ENCODE results near the gene RBCK1.
A peak's percentile ranks its signal among the peaks of the same experiment; 100 is the strongest.
"Not testable (repeated sequence)": the region's sequence is repeated elsewhere in the genome, so short reads cannot be mapped to it uniquely, and the experiment has no call there.

RBCK1 gene

DNA sequence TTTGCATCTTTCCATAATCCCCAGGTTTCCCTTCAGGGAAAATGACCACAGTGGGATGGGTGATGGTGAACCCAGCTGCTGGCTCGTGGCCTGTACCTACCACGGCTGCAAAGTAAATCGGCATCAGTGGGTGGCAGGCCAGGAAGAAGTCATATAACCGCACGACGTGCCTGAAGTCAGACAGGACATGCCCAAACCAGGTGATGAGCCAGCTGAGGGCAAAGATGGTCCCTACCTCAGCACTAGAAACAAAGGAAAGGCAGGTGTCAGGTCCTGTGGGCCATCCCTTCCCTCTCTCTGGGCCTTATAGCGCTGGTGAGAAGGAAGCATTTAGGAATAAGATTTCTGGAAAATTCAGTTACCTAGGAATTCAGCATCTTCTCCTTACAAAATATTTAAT is 32.0 kb downstream of the RBCK1 start:
- no peak for DNase-seq

DNA sequence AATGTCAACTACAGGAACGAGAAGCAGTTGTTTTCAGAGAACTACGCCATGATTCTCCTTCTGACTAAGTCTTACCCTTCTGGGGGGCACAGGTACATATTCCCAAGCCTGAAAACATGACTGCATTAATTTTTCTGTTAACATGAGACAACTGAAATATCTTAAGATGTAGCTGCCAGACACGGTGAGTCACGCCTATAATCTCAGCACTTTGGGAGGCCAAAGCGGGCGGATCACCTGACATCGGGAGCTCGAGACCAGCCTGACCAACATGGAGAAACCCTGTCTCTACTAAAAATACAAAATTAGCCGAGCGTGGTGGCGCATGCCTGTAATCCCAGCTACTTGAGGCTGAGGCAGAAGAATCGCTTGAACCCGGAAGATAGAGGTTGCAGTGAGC is 32.5 kb downstream of the RBCK1 start:
- DNase-seq, result no peak

DNA sequence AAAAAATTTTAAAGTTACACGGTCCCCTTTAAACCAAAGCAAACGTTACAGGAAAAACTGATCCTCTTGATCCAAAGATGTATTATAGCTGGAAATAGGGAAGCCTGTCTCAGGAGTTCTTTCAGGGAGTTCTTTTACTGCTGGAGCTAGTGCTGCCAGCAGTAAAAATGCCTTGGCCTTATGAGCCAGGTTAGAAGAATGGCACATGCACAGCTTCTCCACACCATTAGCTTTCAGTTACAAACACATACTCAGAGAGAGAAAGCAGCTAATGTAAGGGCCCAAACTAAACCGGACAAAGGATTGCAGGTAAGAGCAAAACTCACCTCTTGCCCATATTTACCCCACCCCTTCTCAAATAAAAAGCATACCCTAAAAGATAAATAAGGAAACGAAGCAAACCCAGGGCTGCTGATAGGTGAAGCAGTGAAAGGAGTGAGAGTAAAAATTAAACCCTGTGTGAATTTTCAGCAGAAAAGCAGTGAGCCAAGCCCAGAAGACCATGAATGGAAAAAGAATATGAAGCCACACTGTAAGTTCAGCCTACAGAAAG is 35.2 kb downstream of the RBCK1 start:
- no peak for DNase-seq

DNA sequence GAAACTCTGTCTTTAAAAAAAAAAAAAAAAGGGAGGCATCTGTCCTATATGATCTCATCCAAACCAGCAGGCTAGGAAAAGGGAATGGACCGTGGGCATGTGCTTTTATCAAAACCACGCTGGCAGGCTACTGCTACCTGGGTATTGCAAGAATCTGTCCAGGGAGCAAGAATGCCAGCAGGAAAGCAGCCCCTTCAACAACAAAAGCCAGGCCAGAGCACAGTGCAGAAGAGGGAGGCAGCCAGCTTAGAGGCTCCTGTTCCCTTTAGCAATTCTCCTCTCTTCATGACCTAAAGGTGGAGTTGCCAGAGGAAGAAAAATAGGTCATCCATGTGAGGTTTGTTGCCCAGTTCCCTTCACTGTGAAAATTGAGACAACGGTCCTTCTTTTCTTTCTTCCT is 36.0 kb downstream of the RBCK1 start:
- no peak for DNase-seq

DNA sequence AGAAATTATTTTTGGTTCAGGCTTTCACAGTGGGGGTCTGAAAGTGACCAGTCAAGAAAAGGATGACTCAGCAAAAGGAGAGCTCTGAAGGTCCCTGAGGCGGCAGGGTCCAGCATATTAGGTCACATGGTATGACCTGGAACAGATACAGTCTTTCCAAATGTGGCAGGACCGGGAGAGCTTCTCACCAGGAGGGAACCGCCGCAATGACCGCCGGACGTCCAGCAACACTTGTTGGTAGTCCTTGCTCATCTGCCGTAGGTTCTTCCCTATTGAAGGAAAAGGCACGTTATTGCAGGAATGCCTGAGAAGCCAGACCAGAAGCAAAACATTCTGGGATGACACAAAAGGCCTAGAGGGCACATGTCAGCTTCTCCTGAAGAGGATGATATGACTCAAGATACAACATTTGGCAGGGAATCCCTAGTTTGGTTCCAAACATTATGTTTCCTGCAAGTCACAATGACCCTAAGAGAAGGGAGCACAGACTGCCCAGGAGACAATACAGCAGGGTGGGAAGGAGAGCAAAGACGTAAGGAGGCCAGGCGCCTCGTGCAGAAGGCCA is 36.8 kb downstream of the RBCK1 start:
- DNase-seq, result no peak

DNA sequence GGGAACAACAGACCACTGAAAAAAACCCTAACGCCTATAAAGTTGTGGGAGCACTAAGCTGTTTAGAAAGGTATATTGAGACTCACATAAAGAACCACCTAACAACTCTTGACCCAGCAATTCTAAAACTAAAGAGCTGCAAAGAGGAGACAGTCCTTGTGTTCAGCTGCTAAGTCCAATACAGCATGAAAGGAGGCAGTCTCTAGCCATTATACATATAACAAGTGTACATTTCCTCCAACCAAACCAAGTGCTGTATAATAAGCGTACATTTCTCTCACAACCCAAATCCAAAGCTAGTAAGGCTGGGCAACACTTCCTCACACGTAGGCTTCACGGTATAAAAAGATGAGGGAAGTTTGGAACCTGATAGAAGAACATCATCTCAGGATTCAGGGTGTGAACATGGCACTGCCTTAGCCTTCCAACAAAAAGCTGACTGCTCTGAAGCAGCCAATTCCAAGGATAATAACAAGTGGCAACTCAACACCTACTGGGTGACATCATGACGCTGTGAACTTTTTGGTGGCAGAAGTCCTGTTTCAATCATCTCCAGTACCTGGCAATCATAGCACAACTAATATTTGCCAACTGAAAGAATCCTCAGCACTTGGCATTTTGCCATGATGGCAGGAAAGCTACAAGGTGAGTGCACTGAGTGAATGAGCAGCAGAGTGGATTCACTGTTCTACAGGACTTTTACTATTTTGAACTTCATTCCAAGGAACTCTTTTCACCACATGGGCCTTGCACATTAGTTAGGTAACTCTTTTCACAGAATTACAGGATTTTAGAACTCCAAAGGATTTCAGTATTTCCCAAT is 37.6 kb downstream of the RBCK1 start:
- DNase-seq, result no peak

DNA sequence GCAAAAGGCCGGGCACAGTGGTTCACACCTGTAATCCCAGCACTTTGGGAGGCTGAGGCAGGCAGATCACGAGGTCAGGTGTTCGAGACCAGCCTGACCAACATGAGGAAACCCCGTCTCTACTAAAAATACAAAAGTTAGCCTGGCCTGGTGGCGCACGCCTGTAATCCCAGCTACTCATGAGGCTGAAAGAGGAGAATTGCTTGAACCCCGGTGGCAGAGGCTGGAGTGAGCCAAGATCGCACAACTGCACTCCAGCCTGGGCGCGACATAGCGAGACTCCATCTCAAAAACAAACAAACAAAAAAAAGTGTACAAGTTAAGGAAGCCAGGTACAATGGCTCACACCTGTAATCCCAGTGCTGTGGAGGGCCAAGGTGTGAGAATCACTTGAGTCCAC is 43.9 kb downstream of the RBCK1 start:
- not testable (repeated sequence) for DNase-seq

DNA sequence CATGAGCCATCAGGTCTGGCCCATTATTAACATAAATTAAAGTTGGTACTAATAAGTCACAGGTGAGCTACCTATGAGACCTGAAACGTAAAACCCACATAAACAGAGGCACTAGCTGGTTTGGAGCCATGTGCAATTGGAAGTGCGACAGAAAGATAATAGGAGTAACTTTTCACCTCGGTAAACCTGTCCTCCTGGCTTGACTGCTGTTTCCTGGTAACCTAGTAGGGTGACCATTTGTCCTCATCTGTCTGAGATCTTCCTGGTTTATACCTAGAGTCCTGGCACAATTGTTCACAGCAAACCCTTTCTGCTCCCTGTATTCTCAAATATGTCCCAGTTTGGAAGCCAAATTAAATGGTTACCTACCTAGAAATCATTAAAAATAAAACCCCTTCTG is 46.9 kb downstream of the RBCK1 start:
- no peak for DNase-seq

DNA sequence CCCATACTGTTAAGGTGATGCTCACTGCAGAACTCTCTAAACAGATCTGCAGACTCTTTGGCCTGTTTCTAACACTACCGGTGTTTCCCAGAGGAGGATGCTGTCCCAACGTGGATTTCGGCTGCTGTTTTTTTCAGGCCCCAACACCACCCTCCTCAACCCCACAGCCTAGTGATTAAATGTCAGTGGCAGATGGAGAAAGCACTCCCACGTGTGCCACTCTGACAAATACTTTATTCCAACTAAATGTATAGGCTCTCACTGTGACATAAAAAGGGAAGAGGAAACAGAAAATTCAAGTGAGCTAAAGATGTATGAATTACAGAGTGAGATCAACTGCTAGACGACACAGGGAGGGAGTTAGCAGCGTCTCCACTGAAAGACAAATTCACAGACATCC is 50.7 kb downstream of the RBCK1 start:
- DNase-seq, result no peak

DNA sequence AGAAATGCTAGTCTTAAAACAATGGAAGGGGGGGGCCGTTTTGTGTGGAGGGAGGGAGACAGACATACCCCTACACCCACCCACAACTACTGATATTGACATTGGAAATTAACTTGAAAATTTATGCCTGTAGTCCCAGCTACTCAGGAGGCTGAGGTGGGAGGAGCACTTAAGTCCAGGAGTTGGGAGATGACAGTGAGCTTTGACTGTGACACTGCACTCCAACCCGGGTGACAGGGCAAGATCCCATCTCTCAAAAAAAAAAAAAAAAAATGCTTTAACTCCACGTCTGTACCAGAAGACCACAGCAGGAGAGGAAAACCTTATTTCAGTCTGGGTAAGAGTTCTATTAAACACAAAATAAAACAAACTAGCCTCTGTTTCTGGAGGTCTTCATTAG is 52.1 kb downstream of the RBCK1 start:
- no peak for DNase-seq

DNA sequence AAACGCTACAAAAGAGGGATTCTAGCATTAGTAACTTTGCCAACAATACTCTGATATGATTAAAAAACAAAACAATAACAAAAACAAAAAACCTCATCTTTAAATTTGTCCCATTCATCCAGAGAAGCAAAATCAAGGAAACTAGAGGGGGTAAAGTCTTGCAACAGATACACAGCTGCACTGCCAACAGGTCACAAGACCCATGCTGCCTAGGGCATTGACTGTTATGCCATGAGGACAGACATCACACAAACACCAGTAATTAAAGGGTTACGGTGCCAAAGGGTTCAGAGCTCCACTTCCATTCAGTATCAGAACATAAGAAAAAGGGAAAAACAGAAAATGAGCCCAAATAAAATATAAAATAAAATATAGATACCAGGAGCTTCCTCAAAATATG is 52.6 kb downstream of the RBCK1 start:
- no peak for DNase-seq

DNA sequence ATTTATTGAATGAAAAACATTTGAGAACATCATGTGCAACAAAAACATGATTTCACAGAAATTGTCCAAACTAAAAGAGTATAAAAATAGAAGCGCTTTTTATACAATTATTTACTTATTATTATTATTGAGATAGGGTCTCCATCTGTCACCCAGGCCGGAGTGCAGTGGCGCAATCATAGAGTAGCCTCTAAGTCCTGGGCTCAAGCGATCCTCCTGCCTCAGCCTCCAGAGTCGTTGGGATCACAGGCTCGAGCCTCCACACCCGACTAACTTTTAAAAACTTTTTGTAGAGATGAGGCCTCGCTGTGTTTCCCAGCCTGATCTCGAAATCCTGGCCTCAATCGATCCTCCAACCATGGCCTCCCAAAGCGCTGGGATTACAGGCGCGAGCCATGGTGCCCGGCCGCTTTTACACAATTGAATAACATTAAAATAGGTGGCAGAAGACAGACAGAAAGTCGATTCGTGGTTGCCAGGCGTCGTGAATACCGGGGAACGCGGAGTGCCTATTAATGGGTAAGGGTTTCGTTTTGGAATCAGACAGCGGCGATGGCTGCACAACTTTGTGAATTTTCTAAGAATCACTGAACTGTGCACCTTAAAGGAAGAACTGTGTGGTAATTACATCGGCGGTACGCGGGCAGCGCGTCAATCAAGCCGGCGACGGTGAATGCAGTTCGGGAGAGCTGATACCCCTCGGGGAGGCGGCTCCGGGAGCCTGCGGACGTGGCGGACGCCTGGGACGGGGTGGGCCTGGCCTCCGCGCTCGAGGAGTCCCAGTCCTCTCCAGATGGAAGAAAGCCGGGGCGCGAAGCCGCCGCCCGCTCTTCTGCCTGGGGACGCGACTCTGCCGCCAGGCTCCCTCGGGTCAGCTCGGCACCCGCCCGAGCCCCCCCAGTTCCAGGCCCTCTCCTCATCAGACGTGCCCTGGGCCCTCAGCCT is 53.4 kb downstream of the RBCK1 start:
- DNase-seq, result peak; percentile 55

DNA sequence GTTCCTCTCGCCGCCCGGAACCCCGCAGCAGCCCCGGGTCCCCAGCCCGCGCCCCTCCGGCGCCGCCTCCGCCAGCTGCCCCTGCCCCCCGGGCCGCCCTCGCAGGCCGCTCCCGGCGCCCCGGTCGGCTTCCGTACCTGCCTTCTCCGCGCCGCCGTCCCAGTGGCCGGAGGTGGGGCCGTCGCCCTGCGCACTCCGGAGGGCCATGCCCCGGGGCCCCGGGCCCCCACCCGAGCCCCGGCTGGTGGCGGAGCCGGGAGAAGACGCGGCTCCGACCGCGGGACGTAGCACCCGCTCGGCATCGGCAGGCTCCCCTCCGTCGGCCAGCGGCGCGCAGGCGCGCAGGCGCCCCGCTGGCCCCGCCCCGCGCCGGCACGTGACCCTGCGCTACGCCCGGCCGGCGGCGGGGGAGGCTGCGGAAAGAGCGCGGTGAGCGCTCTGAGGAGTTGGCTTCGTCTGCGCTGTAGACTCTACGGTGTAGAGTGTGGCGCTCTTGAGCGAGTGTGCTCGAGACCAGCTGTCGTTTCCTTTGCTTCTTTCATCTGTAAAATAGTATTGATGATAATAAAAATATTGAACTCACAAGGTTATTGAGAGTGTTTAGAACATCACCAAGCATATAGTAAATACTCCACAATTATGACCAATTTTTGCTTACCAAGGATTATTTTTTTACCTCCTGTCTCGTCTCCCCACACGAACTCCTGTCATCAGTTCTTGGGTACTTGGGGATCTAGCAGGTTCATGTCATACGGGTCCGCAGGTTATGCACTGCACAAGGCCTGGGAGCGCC is 54.3 kb downstream of the RBCK1 start, which contains the start of gene TBC1D20:
TBC1D20 (minus strand) TSS at position 335 of the 793 bp plus-strand sequence; CDS start at position 207, 128 bp downstream.
- DNase-seq, result peak; percentile 73

DNA sequence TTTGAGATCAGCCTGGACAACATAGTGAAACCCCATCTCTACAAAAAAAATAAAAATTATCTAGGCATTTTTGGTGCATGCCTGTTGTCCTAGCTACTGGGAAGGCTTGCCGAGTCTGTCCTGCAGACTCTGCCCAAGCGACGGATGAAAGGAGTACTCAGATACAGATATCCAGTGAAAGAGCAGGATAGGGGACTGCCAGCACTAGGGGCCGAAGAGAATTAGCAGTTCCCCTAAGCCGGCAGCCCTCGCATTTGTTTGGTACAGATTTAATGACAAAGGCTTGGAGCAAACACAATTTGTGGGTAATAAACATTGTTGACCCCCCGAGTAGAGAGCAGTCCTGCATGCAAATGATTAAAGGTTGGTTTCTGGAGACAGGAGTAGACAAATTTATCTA is 59.7 kb downstream of the RBCK1 start:
- no peak for DNase-seq

DNA sequence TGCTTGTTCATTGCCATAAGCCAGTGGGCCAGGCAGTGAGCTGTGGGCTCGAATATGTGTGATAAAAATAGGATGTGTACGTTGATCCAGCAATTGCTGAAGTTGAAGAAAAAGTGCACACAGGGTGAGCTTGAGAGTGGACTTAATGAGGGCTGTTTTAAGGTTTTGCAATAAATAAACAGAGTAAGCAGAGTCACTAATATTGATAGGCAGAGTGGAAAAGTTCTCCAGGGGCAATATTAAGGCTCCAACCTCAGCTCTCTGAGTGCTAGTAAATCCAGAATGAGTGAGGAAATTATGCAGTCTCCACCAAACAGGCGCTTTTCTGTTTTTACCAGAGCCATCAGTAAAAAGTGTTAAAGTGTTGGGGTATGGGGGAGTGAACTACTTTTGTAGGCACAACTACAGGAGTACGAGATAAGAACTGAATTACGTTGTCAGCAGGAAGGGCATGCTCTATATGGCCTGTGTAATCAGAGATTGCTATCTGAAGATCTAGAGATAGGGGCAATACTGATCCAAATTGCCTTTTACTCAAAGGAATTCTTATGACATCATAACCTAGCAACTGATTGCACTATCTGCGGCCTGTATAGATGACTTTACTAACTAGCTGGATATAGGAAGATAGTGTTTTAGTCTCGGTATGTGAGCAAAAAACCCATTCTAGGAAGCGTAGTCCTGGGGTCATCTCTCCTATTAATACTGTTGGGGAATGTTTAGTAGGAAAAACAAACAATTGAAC is 61.8 kb downstream of the RBCK1 start:
- DNase-seq, result no peak

DNA sequence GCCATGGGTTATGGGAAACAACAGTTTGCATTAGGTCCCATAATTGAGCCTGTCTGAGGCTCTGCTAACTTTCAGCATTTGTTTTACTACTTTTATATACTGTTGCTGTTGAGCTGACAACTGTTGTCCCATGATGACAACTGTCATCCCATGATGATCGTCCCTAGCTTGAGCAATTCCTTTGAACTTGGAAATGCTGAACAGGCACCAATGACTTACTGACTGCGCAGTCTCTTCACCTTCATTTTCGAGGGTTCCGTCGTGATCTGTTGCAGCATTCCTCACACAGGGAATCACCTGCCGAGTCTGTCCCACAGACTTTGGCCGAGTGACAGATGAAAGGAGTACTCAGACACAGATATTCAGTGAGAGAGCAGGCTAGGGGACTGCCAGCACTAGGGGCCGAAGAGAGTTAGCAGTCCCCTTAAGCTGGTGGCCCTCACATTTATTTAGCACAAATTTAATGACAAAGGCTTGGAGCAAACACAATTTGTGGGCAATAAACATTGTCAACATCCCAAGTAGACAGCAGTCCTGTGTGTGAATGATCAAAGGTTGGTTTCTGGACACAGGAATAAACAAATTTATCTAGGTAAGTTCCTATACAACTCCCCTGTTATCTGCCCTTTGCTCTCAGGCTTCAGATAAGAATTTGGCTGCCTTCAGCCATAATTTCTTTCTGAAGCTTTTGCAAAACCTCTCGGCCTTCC is 64.2 kb downstream of the RBCK1 start:
- no peak for DNase-seq

DNA sequence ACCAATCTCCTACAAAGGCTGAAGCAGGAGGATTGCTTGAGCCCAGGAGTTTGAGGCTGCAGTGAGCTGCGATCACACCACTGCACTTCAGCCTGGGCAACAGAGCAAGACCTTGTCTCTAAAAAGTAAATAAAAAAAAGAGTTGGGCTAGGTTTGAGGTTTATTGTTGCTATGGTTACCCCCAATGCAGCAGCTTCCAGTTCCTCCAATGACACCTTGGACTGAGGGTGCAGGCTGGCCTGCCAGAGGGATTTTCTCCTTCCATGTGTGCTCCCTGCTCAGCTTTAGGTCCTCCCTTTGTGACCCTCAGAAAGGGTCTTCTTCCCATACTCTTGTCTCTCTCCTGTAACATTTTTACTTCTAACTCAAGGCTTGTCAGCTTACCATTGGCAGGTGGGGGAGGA is 64.8 kb downstream of the RBCK1 start:
- no peak for DNase-seq

DNA sequence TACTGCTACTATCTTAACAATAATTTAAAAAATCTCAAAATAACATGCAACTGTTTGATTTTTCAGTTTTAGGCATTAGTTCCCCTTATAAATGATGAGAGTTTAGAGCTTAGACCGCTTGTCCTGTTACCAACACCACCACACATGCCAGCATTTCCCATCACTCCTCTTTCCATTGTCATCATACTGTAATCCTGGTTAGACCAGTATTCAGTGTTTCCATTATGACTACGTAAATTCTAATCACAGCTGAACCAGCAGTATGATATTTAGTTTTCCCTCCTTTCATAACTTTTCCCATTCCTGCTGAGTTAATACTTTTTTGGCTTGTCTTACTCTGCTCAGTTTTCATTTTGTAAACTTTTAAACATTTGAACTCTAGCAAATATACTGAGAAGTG is 66.5 kb downstream of the RBCK1 start:
- no peak for DNase-seq

DNA sequence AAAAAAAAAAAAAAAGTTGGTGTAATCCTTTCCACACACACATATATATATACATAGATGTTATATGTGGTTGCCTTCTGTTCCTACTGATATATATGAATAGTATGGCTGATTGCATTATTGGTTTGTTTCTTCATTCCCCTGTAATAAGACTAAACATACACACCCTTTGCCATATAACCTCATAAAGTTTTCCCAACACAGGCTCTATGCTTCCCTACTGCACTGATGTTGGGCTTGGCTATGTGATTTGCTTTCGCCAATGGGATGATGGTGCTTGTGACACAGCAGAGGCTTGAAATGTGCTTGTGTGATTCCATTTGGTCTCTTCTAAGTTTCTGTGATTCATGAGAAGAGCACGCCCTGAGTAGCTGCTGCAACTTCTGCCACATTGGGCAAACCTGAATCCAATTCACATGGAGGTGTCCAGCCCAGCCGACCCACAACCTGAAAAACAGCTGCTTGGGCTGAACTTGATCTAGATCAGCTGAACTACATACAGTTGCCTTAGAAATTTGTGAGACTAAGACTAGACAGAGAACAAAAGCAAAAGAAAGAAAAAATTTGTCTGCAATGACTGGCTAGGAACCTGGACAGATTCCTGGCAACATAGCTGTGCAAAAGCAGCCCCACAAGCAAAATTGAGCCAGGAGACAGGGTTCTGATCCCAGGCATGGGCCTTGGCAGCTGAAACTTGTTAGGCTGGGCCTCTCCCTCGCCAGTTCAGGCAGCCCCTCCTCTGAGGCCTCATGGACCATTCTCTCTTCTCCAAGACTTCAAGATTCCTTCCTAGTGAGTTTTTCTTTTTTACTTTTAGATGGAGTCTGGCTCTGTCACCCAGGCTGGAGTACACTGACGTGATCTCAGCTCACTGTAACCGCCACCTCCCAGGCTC is 67.6 kb downstream of the RBCK1 start:
- DNase-seq, result no peak
